22Rv1 (cell line): Measurements from ENCODE around the gene SPATC1L.

Experiments used
- H3K27ac ChIP-seq: fragments of 450-650 bp; 2 replicates; pipeline ENCODE4 v1.5.1; 2017
- CTCF ChIP-seq: fragments of 450-650 bp; IDR thresholded peaks from 2 replicates; pipeline ENCODE4 v1.5.1; 2017; ENCODE audit warnings: mild to moderate bottlenecking
- ZFX ChIP-seq: fragments of 450-650 bp; IDR thresholded peaks from 2 replicates; pipeline ENCODE4 v1.6.1; 2017; ENCODE audit warnings: antibody characterized with exemption, borderline replicate concordance

The SPATC1L gene

GRCh38 chr21:46207920-46208591 is 23.8 kb upstream of the SPATC1L start:
- TF ChIP-seq CTCF = no peak
- TF ChIP-seq ZFX = no peak
- no peak overlapping the region for H3K27ac ChIP-seq

- H3K27ac ChIP-seq = no peak overlapping the region
- TF ChIP-seq ZFX = no peak
- TF ChIP-seq CTCF = no peak
Measured at GRCh38 chr21:46207006-46207919, 23.0 kb upstream of the SPATC1L start.

- TF ChIP-seq ZFX = no peak
- no peak for TF ChIP-seq CTCF
- no peak overlapping the region for H3K27ac ChIP-seq
Measured at GRCh38 chr21:46206163-46207005, 22.1 kb upstream of the SPATC1L start.

GRCh38 chr21:46205766-46206162 is 21.5 kb upstream of the SPATC1L start:
- TF ChIP-seq CTCF (no peak), ZFX (no peak)
- no peak overlapping the region for H3K27ac ChIP-seq

- no peak for TF ChIP-seq CTCF
- TF ChIP-seq ZFX = no peak
- H3K27ac ChIP-seq = no peak overlapping the region
Measured at GRCh38 chr21:46205166-46205565, 20.9 kb upstream of the SPATC1L start.

GRCh38 chr21:46203203-46203600 is 18.9 kb upstream of the SPATC1L start:
- no peak overlapping the region for H3K27ac ChIP-seq

More at GRCh38 chr21:46203203-46203600, 18.9 kb upstream of the SPATC1L start:
- TF ChIP-seq CTCF (no peak), ZFX (no peak)
